GM19455 (cell line): ENCODE data around the gene FILIP1L.

ENCODE experiments used
- ATAC-seq: cut with Tn5 transposase; IDR thresholded peaks from one replicate; pipeline ENCODE4 v1.9.1; 2021; ENCODE audit not compliant: unreplicated experiment

FILIP1L gene

DNA sequence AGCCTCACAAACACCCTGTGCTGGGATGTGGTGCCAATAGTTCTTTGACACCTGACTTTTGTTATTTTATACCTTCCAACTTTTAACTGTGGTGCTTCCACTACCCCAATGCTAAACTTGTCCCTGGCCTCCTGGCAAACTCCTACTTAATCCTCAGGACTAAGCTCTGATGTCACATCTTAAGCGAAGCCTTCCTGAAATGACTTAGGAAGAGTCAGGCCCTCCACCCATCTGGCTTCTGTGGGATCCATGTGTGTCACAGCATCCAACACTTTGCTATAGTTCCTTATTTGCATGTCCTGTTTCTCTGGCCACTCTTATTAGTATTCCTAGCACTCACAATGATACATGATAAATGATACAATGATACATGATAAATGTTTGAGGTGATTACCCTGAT, 133.2 kb downstream of the FILIP1L start:
- ATAC-seq: no peak

DNA sequence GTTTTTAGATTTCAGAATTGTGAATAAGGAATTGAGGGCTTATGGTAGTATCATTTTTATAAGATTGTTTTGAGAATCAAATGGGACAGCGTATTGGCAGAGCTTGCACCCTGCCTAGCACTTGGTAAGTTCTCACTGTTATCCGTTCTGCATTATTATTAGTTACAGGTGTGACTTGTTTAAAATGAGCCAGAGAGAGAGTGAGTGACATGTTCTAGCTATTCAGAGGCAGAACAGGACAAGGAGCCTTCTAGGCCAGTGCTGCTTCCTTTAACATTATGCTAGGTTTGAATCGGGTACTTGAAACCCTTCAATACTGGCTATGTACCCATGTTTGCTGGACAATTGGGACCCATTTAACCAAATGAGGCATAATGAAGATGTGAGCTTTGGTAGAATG, 133.7 kb downstream of the FILIP1L start:
- no peak for ATAC-seq

DNA sequence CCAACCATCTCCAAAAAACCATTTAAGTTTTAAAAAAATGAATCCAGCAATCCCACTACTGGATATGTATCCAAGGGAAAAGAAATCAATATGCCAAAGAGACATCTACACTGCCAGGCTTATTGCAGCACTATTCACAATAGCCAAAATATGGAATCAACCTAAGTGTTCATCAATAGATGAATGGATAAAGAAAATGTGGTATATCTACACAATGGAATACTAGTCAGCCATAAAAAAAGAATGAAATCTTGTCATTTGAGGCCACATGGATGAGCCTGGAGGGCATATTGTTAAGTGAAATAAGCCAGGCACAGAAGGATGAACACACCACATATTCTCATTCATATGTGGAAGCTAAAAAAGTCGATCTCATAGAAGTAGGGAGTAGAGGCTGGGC, 136.1 kb downstream of the FILIP1L start:
- ATAC-seq: no peak

DNA sequence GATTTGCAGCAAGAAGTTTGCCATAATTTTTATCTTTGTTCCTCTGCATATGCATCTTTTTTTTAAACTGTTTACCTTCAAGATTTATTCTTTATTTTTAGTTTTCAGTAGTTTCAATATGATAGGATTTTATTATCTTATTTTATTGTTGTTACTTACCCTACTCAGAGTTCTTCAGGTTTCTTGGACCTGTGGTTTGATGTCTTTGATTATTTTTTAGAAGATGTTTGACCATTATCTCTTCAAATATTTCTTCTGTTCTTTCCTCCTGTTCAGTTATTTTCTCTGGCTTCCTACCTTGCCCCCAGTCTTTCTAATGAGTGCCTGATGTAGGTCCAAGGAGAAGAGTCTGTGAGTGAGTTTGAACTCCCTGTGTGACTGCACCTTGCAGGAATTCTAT, 137.7 kb downstream of the FILIP1L start:
- ATAC-seq: no peak

DNA sequence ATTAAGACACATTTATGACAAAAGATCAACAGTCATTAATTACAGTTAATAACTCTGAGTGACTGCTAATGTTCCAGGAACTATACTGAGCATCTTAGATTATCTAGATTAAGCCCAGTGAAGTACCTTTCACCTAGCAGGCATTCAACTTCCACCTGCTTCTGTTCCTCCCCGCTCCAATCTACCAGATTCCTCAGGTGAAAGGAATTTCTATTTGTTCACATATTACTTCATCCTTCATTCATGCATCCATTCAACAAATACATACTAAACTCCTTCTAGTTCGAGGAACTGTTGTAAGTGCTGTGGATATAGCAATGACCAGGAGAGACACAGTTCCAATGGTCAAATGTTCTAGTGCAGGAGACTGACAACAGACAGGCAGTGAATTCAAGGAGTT, 139.3 kb downstream of the FILIP1L start:
- ATAC-seq: no peak

DNA sequence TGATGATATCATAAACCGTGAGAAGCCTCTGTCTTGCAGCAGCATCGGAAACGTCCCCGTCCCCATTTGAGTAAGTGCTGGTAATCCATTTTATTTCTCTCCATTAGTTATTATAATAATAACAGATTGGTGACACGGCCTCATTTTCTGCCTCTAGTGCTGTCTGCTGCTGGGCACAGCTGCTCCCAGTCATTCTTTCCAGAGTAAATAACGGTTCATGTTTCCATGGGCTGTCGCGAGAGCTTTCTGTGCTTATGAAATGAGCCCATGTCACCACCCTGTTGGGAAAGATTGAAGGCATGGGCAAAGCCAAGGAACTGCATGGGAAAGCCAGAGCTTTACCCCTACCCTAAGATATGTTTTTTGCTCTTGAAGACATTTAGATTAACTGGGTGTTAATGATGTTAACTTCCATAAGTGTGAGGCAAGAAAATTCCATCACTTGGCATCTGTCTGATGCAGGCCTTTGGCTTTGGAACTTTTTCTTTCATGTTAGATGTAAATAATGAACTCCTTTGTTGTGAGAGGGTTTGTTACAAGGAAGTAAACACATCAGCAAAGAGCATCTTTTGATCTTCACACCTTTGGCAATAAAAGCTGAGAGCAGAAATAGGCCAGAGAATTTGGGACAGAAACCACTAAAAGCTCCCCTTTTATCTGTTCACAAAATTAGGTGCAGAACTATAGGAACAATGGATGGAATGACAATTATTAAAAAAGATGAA, 141.8 kb downstream of the FILIP1L start:
- no peak for ATAC-seq

DNA sequence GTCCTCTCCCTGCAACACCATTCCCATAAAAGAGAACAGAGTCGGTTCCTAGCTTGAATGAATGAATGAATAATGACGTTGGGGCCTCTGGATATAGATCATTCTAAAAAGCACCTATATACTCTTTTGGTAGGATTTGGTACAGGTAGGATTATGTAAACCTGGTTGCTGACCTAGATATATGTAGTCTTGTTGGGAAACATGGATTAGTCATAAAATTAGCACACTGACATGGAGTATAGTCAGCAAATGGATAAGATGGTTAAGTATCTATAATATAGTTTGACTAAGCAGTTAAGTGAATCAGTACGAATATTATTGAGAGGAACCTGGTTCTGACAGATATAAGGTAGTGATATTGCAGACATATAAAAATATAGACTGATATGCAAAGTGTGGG, 142.5 kb downstream of the FILIP1L start:
- no peak for ATAC-seq

DNA sequence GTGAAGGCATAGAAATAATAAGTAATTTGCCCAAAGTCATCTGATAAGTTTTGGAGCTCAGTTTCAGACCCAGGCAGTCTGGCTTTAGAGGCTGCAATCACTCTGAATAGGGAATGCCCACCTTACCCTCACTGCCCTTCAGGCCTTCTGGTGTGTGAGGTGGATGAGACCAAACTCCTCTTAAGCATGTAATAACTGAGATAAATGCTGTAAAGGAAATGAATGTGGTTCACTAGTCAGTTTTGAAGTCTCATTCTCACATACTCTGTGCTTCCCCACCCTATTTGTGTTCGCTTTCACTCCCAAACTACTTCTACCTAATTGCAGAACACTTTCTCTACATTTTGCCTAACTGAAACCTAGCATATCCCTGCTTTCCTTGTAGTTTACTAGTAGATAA, 144.1 kb downstream of the FILIP1L start:
- ATAC-seq: peak; percentile 98

DNA sequence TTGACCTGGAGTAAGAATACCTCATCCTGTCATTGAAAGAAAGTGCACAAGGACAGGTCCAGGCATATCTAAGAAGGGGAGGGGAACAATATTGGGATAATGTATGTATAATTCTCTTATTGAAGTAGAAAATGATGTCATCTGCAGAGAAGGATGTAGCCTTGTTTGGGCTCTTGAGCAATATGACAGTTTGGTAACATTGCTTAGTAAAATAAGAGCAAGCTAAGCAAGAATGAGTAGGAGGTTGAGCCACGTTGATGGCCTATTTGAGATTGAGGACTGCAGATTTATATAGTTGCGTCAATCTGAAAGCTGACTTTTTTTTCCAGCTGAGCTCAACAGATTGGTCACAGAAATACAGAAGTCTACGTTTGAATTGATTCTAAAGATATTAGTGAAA, 145.2 kb downstream of the FILIP1L start:
- no peak for ATAC-seq

DNA sequence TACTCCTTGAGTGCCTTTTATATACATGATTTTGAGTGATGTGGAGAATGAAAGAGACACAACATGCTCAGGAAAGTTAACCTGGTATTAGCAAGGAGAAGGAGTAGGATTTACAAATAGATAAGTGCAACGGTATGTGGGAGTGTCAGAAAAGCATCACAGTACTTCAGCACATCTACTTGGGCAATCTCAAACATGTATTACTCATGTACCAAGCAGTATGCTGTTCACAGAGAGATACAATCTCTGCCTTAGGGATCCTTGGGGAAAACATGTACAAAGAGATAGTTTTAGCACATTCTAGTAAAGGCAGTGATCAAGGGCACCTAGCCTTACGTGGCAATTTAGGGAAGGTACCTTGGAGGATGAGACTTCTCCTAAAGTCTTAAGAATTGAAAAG, 146.5 kb downstream of the FILIP1L start:
- no peak for ATAC-seq

DNA sequence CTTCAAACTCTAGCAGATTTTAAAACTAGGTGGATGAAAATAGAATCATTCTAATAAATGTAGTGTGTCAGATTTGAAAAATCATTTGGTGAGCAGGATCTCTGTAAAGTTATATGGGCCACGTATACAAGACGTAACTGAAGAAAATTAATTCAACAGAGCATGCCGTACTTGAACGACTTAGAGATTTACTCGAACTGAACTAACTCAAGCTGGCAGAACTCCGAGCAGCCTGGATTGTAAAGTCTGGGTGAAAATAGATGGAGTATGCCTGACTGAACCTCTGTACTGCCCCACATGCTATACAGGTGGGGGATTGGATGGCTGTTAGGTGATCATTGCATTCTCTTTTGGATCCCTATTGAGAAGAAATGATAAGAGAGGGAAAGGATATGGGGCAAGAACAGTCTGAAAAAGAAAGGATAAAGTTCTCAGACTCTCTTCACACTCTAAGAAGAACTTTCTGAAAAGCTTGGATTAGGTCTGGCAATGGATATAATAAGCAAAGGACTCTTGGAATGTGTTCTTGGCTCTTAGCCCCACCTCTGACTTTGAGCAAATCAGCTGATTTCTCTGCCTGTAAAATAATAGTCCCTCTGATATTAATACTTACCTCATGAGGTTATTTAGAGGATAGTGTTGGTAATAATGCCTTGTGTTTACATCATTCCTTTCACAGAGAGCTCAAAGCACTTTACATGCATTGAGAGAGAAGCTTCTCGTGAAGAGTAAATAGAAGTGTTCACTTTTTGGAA, 147.5 kb downstream of the FILIP1L start:
- no peak for ATAC-seq

DNA sequence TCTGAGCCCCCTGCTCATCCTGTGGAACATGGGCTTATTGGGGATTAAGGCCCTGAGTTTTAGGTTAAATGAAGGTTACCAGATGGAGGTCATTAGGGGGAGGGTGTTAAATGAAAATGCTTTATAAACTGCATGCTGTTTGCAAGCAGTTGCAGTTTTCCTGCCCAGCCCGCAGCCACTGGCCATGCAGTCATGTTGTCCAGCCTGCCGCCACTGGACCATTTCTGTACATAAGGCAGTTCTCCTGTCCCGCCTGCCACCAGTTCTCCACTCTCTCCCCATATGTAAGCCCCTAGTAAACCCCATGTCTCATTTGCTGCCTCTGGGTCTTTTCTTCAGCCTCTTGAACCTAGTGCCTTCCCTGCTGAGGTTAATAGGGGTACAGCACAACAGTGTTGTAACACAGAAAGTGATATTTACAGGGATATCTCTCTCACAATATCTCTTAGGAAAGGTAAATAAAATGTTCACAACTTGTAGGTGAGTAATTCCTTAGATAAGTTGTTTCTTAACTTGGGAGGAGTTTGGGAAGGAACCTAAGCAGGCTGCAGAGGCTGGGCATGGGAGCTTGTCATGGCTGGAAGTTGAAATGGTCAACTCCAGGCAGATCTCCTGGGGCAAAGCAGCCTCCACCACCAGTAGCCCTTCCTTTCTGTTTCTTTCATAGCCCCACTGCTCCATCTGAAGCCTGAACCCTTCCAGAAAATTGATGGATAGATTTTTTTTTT, 148.5 kb downstream of the FILIP1L start:
- ATAC-seq: no peak

DNA sequence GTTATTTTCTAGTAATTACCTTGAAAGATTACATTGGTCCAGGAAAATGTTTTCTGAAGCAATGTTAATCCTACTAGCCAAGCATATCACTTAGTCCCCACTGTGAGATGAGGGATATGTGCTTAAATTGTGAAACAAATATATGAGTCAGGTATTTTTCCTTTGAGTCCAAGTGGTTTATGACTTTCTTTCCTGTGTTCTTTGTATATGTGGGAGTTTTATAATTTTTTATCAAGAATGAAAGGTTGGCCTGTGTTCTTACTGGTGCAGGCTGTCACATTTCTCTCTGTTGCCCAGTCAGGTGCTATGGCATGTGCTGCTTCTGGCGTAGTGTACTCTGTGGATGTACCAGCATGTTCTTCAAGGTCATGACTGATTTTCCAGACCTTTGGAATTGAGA, 149.2 kb downstream of the FILIP1L start:
- ATAC-seq: no peak

DNA sequence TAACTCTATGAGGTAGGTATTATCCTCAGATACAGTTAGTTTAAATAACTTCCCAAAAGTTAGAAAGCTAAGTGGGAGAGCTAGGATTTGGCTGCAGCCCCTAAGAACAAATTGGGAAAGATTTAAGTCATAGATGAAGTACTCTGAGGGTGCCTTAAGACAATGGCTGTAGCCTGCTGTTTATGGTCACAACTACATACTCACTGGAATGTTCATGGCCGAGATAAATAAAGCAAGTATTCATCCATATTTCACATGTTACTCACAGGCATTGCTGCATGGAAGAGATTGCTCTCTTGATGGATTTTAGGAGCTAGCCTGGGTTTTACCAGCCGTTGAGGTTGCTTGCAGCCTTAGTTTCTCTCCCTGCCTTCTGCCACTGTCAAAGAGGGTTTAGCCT, 151.6 kb downstream of the FILIP1L start:
- ATAC-seq: no peak

DNA sequence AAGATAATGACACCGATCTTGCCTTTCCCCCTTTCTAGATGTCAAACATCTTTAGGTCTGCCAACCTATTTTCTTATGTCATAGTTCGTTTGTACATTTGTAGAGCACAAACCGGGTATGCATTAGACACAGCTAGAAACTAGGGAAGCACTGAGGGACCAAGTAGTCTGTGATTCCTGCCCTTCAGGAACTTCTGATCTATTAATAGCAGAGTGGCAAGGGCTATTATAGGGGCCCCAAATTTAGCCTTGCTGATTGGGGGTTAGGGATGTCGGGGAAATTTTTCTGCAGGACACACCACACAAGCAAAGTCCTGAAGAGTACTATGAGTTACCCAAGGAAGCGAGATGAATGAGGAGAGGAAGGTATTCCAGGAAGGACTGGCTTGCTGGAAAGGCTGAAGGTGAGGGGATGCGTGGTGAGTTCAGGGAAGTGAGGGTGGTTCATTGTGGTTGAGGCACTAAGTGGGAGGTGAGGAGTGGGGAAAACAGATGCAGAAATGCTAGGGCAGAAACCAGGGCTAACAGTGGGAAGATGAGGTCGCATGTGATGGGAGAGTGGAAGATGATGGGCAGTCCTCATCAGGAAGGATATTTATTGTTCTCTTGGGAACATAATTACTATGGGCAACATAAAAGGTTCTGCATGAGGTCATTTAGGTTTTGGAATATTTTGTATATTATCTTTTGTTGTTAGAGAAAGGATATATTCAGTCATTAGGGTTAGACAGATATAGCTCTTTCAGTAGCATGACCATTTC, 152.4 kb downstream of the FILIP1L start:
- ATAC-seq: no peak

DNA sequence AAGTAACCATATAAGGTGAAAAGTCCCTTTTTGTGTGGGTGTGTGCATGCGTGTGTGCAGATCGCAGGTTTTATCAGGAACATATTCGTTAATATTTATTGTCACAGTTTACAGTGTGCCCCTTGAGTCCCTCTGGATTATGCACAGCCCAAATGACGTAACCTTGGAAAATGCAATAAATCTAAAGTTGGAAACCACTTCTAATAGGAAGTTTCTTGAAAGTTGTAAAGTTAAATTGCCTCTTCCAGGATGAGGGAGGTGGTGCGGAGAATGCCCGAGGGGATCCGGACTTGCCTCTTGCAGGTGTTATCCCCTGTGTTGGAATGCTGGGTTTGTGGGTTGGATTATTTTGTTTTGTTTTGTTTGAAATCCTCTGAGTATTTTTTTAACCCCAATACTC, 153.4 kb downstream of the FILIP1L start:
- ATAC-seq: no peak

DNA sequence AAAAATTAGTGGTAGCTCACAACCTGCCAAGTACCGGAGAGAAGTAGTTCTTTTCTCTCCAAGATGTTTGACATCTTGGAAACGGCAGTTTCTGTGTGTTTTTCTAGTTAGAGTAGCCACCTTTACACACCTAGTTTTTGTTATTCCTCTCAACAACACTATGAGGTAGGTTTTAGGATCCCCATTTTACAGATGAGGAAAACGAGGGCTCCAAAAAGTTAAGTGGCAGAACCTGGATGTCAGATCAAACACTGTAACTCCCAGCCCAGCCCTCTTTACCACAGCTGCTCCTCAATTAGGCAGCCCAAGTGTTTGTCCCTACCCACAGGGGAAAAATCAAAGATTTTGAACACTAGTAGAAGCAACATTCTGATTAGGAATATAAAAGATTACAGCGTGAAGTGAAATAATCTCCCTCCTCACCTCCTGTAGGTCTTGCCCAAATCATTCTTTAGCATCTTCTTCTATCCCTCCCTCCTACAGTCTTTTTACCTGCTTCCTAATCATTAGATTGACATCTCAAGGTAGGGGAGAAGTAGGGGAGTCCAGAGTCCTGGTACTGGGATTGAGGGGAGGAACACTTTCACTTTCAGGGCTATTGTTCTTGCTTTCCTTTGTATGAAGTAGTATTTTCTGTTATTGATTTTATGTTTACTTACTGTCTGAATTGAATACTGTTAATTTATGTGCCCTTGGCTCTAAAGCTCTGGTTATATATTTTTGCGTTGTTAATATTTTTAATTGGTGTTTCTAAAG, 154.0 kb downstream of the FILIP1L start:
- ATAC-seq: no peak

DNA sequence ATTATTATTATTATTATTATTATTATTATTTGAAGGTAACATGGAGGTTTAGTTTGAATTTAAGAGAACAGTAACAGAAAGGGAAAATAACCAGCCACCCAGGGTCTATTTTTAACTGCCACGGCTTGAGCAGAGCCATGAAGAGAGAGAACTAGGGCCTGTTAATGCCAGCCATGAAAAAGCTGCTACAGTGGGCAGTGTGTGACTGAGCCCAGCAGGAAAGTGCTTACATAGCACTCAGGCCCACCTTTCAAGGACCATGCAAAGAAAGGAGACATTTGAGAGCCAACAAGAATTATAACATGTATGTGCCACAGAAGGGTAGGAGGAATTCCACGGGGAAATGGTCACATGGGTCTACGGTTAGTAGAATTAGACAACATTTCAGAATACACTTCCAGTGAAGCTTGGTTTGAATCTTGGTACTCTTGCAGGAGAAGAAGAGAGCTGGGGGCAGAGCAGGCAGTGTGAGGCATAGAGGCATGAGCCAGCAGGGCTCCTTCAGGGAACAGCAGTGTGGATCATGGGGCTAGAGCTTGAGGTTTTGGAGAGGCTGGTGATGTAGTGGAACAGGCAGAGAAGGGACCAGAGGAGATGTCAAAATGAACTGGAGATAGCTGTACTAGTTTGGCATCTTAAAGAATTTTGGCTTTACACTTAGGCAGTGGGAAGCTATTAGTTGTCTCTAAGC, 155.9 kb downstream of the FILIP1L start:
- no peak for ATAC-seq

DNA sequence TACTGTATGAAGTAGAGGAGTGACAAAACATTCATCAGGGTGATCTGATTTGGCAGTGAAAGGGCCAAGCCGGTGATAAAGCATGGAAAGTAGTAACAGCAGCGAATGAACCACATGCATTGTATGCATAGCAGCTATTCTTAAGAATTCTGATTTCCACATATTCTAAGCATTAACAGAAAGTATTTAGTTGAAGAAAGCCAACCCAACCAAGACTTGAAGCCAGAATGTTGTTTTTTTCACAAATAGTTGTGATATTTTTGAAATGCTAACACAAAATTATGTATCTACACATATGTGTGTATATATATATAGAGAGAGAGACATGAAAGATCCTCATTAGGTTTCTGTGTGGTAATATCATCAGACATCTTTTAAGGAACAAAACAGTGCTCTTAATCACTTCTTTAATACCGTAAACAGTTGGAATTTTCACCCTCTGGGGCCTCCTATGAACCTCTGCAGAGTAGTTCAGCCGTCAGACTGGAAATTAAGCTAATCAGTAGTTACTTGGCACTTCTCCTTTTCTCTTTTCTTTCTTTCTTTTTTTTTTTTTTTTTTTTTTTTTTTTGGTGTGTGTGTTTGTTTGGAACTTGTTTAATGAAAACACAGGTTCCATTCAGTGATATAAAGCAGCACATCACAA, 157.0 kb downstream of the FILIP1L start:
- no peak for ATAC-seq
